Stimulated activated CD8-positive, alpha-beta memory T cell treated with anti-CD3 and anti-CD28 coated beads, Interleukin-15, amount 100 ng/mL, for 48 hours (primary cell): ENCODE results near the gene ALDH3A1.

ENCODE experiments used
- DNase-seq, 2 donors: peaks; one replicate each; pipeline ENCODE4 v3.0.0-alpha.2; 2020; ENCODE audit warnings: low read depth in 2 of 2

The ALDH3A1 gene

DNA sequence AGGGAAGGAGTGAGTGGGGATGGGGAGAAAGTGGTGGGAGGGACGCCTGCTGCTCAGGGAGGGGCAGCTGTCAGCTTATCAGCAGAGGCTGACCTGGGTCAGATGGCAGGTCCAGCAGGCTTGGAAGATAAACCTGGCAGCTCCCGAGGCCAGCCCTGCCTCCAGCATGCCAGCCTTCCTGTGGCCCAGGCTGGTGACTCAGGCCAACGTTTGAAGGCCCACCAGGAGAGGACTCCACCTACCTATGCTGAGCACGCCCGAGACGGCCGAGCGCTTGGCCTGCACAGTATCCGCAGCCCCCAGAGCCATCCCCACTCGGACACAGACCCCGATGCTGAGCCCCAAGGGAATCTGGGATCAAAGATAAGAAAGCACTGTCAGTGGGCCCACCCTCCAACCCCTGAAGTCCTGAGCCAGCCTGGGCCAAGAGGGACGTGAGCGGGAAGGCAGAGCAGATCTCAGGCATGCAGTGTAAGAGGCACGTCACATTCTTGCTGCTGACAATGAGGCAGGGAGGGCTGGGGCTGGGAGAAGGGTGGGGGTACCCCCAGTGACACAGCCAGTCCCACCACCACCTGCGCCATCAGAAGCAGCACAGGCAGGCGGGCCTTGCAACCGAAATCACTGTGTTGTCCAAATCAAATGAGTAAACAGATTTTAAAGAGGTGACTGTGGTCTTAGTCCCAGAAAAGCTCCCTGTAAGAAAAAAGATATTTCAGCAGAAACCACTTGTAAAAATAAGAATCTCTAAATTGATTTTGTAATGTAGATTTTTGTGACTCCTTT lies 44.1 kb downstream of the ALDH3A1 start:
- no peak for DNase-seq

DNA sequence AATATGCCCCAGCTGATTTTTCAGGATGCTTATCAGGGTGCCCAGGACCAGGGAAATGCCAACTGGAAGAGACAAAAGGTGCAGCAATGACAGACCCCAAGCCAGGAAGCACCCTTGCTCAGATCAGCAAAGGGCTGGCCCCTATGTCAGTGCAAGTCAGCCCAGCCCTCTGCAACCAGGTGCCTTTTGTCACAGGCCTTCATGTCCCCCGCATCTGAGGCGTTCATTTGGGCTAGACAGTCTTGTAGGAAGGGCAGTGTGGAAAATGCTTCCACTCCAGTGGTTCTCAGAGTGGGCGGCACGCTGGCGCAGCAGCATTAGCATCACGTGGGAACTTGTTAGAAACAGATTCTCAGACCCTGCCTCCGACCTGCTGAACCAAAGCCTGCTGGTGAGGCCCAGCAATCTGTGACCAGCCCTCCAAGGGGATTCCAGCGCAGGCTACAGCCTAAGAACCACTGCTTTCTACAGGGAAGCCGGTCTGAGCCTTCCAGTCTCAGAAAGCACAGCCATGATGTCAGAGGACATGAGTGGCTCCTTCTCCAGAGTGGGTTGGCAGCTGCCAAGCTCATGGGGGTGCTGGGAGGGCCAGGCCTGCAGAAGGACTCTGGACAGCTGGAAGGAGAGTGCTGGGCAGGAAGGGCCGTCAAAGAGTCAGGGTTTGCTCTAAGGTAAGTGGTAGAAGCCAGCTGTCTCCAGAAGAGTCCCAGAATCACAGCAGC lies 44.8 kb downstream of the ALDH3A1 start:
- no peak for DNase-seq

DNA sequence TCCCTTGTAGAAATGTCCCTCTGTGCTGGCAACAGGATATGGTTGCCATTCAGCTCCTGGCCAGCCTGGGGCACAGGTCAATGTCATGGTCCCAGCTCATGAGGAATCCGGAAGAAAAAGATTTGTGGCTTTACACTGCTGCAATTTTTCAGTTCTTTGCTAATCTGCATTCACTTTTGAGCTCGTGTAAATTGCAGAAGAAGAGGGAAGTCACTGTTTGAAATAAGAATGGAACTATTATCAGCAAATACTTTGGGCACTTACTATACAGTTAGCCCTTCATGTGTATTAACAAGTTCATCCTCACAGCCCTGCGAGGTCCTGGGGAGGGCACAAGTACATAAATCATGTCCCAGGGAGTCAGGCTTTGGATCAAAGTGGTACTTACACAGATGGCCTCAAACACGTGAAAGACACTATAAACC lies 45.9 kb downstream of the ALDH3A1 start:
- no peak for DNase-seq
